SK-N-SH treated with all-trans-retinoic acid at 6 μM for 48 hours (cell line): ENCODE measurements around the gene TMEM167B.

Experiments used
- ESRRG ChIP-seq: fragments of 250-450 bp; sonication (Bioruptor Pico); IDR thresholded peaks from 2 replicates; pipeline ENCODE4 v1.6.1; 2021; ENCODE audit warnings: mild to moderate bottlenecking
- SNAI2 ChIP-seq: fragments of 250-450 bp; sonication (Bioruptor Pico); IDR thresholded peaks from 2 replicates; pipeline ENCODE4 v1.5.0; 2020; ENCODE audit warnings: mild to moderate bottlenecking, moderate library complexity
- ZFP3 ChIP-seq: fragments of 250-450 bp; sonication (Bioruptor Pico); IDR thresholded peaks from 2 replicates; pipeline ENCODE4 v1.5.0; 2020; ENCODE audit warnings: mild to moderate bottlenecking, moderate library complexity
- ZFP30 ChIP-seq: fragments of 450-650 bp; formaldehyde crosslinking; IDR thresholded peaks from 2 replicates; pipeline ENCODE4 v1.5.0; 2022; ENCODE audit warnings: mild to moderate bottlenecking, moderate library complexity
- ZNF565 ChIP-seq: fragments of 450-650 bp; formaldehyde crosslinking; conservative IDR thresholded peaks from 2 replicates; pipeline ENCODE4 v1.5.0; 2020; ENCODE audit warnings: low read depth, mild to moderate bottlenecking, moderate library complexity

DNA sequence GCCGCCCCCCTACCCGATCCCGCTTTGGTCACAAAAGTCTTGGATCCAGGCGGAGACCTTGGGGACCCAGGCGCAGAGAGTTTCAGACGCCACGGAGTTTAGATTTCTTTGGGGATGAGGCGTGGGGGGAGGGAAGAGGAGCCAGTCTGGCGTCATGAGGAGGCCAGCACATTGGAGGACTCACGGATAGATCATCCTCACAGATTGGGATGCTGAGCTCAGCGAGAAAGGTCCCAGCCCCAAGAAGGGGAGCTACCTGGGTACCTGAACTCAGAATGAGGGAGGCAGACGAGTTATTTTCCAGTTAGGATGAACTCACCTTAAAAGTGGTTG is 23.7 kb downstream of the TMEM167B start:
- TF ChIP-seq ZFP30 (no peak), ESRRG (CRISPR knock-in tag) (no peak), ZFP3 (no peak), SNAI2 (no peak), ZNF565 (no peak)
